Thyroid gland (tissue), 4 donors: ENCODE results near the gene IL33. TPM values are rescaled to one million over a fixed set of nuclear protein-coding genes. Genes with fewer than 3 reads are reported as not detected.

Source experiments
- DNase-seq, 2 donors: peaks; one replicate each; pipeline ENCODE4 v3.0.0-alpha.2; 2019
- H3K27ac ChIP-seq, 3 donors: fragments of 200-600 bp; sonication (generic); 1 replicate in 2 of 3; 2 replicates in 1 of 3; pipeline ENCODE4 v1.5.1; 2016 to 2019; ENCODE audit warnings: mild to moderate bottlenecking in 1 of 3, moderate library complexity in 1 of 3
- H3K27me3 ChIP-seq: fragments of 200-600 bp; sonication (generic); one replicate; pipeline ENCODE4 v1.5.1; 2019
- H3K36me3 ChIP-seq, 2 donors: fragments of 200-600 bp; sonication (generic); one replicate each; pipeline ENCODE4 v1.5.1; 2016 to 2019
- H3K4me1 ChIP-seq, 2 donors: fragments of 200-600 bp; sonication (generic); one replicate each; pipeline ENCODE4 v1.5.1; 2017 to 2019
- H3K4me3 ChIP-seq, 3 donors: fragments of 200-600 bp; sonication (generic); replicated peaks in 1 of 3; 1 replicate in 2 of 3; 2 replicates in 1 of 3; pipeline ENCODE4 v1.5.1; 2016; ENCODE audit warnings: mild to moderate bottlenecking in 1 of 3
- H3K9me3 ChIP-seq: fragments of 200-600 bp; sonication (generic); one replicate; pipeline ENCODE4 v1.5.1; 2017
- CTCF ChIP-seq, 6 experiments: fragments of 200-600 bp in 3 of 6; fragments of 450-650 bp in 3 of 6; sonication (generic) in 3 of 6; IDR thresholded peaks; one replicate each; pipeline ENCODE4 v1.5.1; 2016 to 2019; ENCODE audit warnings: antibody characterized with exemption in 6 of 6, mild to moderate bottlenecking in 2 of 6, inconsistent platforms in 1 of 6, moderate library complexity in 1 of 6
- POLR2A ChIP-seq, 2 donors: fragments of 450-650 bp; IDR thresholded peaks; one replicate each; pipeline ENCODE4 v1.6.1; 2017; ENCODE audit warnings: antibody characterized with exemption in 2 of 2, mild to moderate bottlenecking in 2 of 2, moderate library complexity in 1 of 2
- WGBS, 2 donors: methylation state at CpG; one replicate each; pipeline ENCODE4 v1.1.5; 2017; 5-methylcytosine and 5-hydroxymethylcytosine counted together
- intact Hi-C: fragments of 100-400 bp; cut with DNase I; formaldehyde crosslinking; loops from one replicate; pipeline ENCODE4 v1.15.1; 2023
- total RNA-seq, 4 donors: library from RNA; depleted of rRNA; stranded (reverse); fragments of >200 nt; gene quantifications; one replicate each; pipeline ENCODE4 v1.2.3, GENCODE V29; 2016

Gene IL33
- total RNA-seq, 4 donors from 2014 or later: 15.7 to 33.9 (median 19.9) TPM

- no peak for DNase-seq
- 93 to 99% methylated on average over 2 of the region's 2 CpGs for WGBS, 2 donors
- Histone ChIP-seq H3K27ac (no peak overlapping the region), H3K4me3 (no peak overlapping the region), H3K27me3 (no peaks in the 10 kb centered on the region), H3K9me3 (no peaks in the 10 kb centered on the region), H3K4me1 (no peaks in the 10 kb centered on the region), H3K36me3 (no peaks in the 10 kb centered on the region)
- intact Hi-C loops: no loop called here
- TF ChIP-seq CTCF (IDR thresholded peaks at IDR 0.05) (no peak), POLR2A (IDR thresholded peaks at IDR 0.05) (no peak)
Observed at GRCh38 chr9:6239694-6240093, 24.1 kb downstream of the IL33 start.

- no peak for DNase-seq
- Histone ChIP-seq H3K27ac (no peak overlapping the region), H3K9me3 (no peaks in the 10 kb centered on the region), H3K4me1 (no peaks in the 10 kb centered on the region), H3K4me3 (no peak overlapping the region), H3K36me3 (no peaks in the 10 kb centered on the region), H3K27me3 (no peaks in the 10 kb centered on the region)
- no peak for TF ChIP-seq CTCF (IDR thresholded peaks at IDR 0.05)
- TF ChIP-seq POLR2A (IDR thresholded peaks at IDR 0.05): no peak
- intact Hi-C loops: no loop called here
Observed at GRCh38 chr9:6243746-6244145, 28.1 kb downstream of the IL33 start.

- Histone ChIP-seq H3K27ac (no peak overlapping the region), H3K9me3 (no peaks in the 10 kb centered on the region), H3K36me3 (no peaks in the 10 kb centered on the region), H3K4me1 (no peaks in the 10 kb centered on the region), H3K27me3 (no peaks in the 10 kb centered on the region), H3K4me3 (no peak overlapping the region)
- no peak for DNase-seq
- WGBS, 2 donors: 67 to 74% methylated on average over 4 of the region's 4 CpGs
- intact Hi-C loops: no loop called here
- TF ChIP-seq CTCF (IDR thresholded peaks at IDR 0.05) (no peak), POLR2A (IDR thresholded peaks at IDR 0.05) (no peak)
Observed at GRCh38 chr9:6247266-6247665, 31.7 kb downstream of the IL33 start.

GRCh38 chr9:6268826-6269397, 53.3 kb downstream of the IL33 start:
- Histone ChIP-seq H3K36me3 (no peaks in the 10 kb centered on the region), H3K27ac (no peak overlapping the region), H3K9me3 (no peaks in the 10 kb centered on the region), H3K27me3 (no peaks in the 10 kb centered on the region), H3K4me3 (no peak overlapping the region), H3K4me1 (no peaks in the 10 kb centered on the region)
- 56 to 71% methylated on average over 3 of the region's 3 CpGs for WGBS, 2 donors
- intact Hi-C loops: no loop called here
- DNase-seq: no peak
- TF ChIP-seq POLR2A (IDR thresholded peaks at IDR 0.05): no peak
- TF ChIP-seq CTCF (IDR thresholded peaks at IDR 0.05): no peak

GRCh38 chr9:6270896-6271295, 55.3 kb downstream of the IL33 start:
- TF ChIP-seq CTCF (IDR thresholded peaks at IDR 0.05): no peak
- no peak for TF ChIP-seq POLR2A (IDR thresholded peaks at IDR 0.05)
- intact Hi-C loops: no loop called here
- DNase-seq: no peak
- Histone ChIP-seq H3K27me3 (no peaks in the 10 kb centered on the region), H3K36me3 (no peaks in the 10 kb centered on the region), H3K4me3 (no peak overlapping the region), H3K9me3 (no peaks in the 10 kb centered on the region), H3K27ac (no peak overlapping the region), H3K4me1 (no peaks in the 10 kb centered on the region)
- whole genome bisulfite sequencing, 2 donors: 74 to 100% methylated on average over 1 of the region's 1 CpG
